Psoas muscle (tissue), 8 donors: Measurements from ENCODE around the gene AHCTF1. TPM values are rescaled to one million over a fixed set of nuclear protein-coding genes. Genes with fewer than 3 reads are reported as not detected.
A peak's percentile ranks its signal among the peaks of the same experiment; 100 is the strongest.

ENCODE experiments used
- ATAC-seq, 4 donors: fragments of 200-7000 bp; cut with Tn5 transposase; one replicate each; pipeline ENCODE4 v1.9.1; 2020; ENCODE audit warnings: moderate library complexity in 3 of 4, mild to moderate bottlenecking in 2 of 4
- DNase-seq, 2 donors: peaks; one replicate each; pipeline ENCODE4 v3.0.0-alpha.2; 2020
- H3K27ac ChIP-seq: fragments of 200-600 bp; one replicate; pipeline ENCODE4 v1.8.0; 2022
- H3K27me3 ChIP-seq, 3 donors: fragments of 200-600 bp in 1 of 3; one replicate each; pipeline versions ENCODE4 v1.6.1 to v1.8.0; 2013 to 2022; ENCODE audit warnings: low read length in 2 of 3, mild to moderate bottlenecking in 2 of 3, moderate library complexity in 1 of 3; ENCODE audit not compliant: insufficient read depth in 3 of 3
- H3K36me3 ChIP-seq, 2 donors: fragments of 200-600 bp in 1 of 2; one replicate each; pipeline versions ENCODE4 v1.6.1 to v1.8.0; 2013 to 2022; ENCODE audit warnings: low read depth in 1 of 2, mild to moderate bottlenecking in 1 of 2, moderate library complexity in 1 of 2; ENCODE audit not compliant: insufficient read depth in 1 of 2
- H3K4me1 ChIP-seq: fragments of 200-600 bp; one replicate; pipeline ENCODE4 v1.8.0; 2022
- H3K4me3 ChIP-seq: fragments of 200-600 bp; one replicate; pipeline ENCODE4 v1.8.0; 2022; ENCODE audit warnings: mild to moderate bottlenecking
- H3K9me3 ChIP-seq: fragments of 200-600 bp; one replicate; pipeline ENCODE4 v1.8.0; 2022
- CTCF ChIP-seq: fragments of 200-600 bp; IDR thresholded peaks from one replicate; pipeline ENCODE4 v1.8.0; 2022; ENCODE audit warnings: antibody characterized with exemption
- WGBS, 3 donors: extraction: QIAGEN DNeasy Blood & Tissue Kit; methylation state at CpG; one replicate each; pipeline versions ENCODE4 v1.1.6 to v1.1.7; 2013; 5-methylcytosine and 5-hydroxymethylcytosine counted together
- intact Hi-C, 2 donors: fragments of 100-400 bp; cut with DNase I; formaldehyde crosslinking; loops; one replicate each; pipeline versions ENCODE4 v1.11.0 to v1.14.2; 2022
- polyA plus RNA-seq, 3 donors: library from polyadenylated mRNA; stranded (reverse); fragments of 200-250 nt; gene quantifications; one replicate each; pipeline ENCODE4 v1.2.3, GENCODE V29; 2013
- total RNA-seq, 4 donors: library from RNA; stranded (reverse); fragmentation: NEBNext Ultra II Directional in 2 of 4; extraction: Animal tissue kit (Norgen Biotek cat#: 25700) in 2 of 4; gene quantifications; one replicate each; pipeline versions ENCODE4 v1.2.1 to v1.2.4, GENCODE V29; 2021 to 2023
- donor health status: healthy with polysubstance abuse.
- donor health status: DM: no; HTN: no; CAD: no; lungs with moderate emphysema.
- donor health status: Bipolar disorder and iron deficiency.
- donor health status: healthy.
- donor health status: DM: yes; HTN: yes; CAD: no.
- donor health status: DM: no; HTN: no; CAD: no.
- donor health status: DM: no; HTN: no; CAD: no.
- donor health status: DM: yes; HTN: yes; CAD: no.

The AHCTF1 gene
- total and polyA plus RNA-seq, 7 donors, result 9.0 to 29.6 (median 19.1) TPM

GRCh38 chr1:246801241-246802020 lies 130.3 kb downstream of the AHCTF1 start:
- DNase-seq, result no peak
- Histone ChIP-seq H3K4me1 (peaks cover 11% of the 10 kb centered on the region), H3K27ac (no peak overlapping the region), H3K4me3 (no peak overlapping the region), H3K36me3 (no peaks in the 10 kb centered on the region), H3K27me3 (no peaks in the 10 kb centered on the region), H3K9me3 (no peaks in the 10 kb centered on the region)
- no peak for ATAC-seq
- 68 to 76% (median 69%) methylated on average over 11 of the region's 11 CpGs for WGBS, 3 donors
- intact Hi-C loops, result no loop called here
- no peak for TF ChIP-seq CTCF

GRCh38 chr1:246800756-246801155 lies 131.0 kb downstream of the AHCTF1 start:
- no peaks in the 10 kb centered on the region for H3K36me3 ChIP-seq
- no peak for TF ChIP-seq CTCF
- H3K27me3 ChIP-seq, result no peaks in the 10 kb centered on the region
- no peaks in the 10 kb centered on the region for H3K9me3 ChIP-seq
- DNase-seq, result no peak
- no peak overlapping the region for H3K27ac ChIP-seq
- WGBS, 3 donors, result 81 to 89% (median 84%) methylated on average over 10 of the region's 10 CpGs
- intact Hi-C loops, result no loop called here
- no peak for ATAC-seq
- H3K4me1 ChIP-seq, result peaks cover 11% of the 10 kb centered on the region
- no peak overlapping the region for H3K4me3 ChIP-seq

GRCh38 chr1:246800356-246800755 lies 131.4 kb downstream of the AHCTF1 start:
- H3K27ac ChIP-seq, result no peak overlapping the region
- H3K27me3 ChIP-seq, result no peaks in the 10 kb centered on the region
- no peaks in the 10 kb centered on the region for H3K36me3 ChIP-seq
- H3K9me3 ChIP-seq, result no peaks in the 10 kb centered on the region
- peaks cover 12% of the 10 kb centered on the region for H3K4me1 ChIP-seq
- H3K4me3 ChIP-seq, result no peak overlapping the region
- DNase-seq (no peak), ATAC-seq (no peak)
- 84 to 94% (median 86%) methylated on average over 3 of the region's 3 CpGs for WGBS, 3 donors
- TF ChIP-seq CTCF, result no peak
- intact Hi-C loops, result no loop called here

GRCh38 chr1:246798606-246799496 lies 132.9 kb downstream of the AHCTF1 start:
- H3K27ac ChIP-seq, result peak overlapping the region; percentile 78
- WGBS, 3 donors, result 57 to 64% (median 61%) methylated on average over 22 of the region's 22 CpGs

More at GRCh38 chr1:246798606-246799496, 132.9 kb downstream of the AHCTF1 start:
- Histone ChIP-seq H3K9me3 (no peaks in the 10 kb centered on the region), H3K4me3 (no peak overlapping the region), H3K27me3 (no peaks in the 10 kb centered on the region), H3K36me3 (no peaks in the 10 kb centered on the region), H3K4me1 (peaks cover 23% of the 10 kb centered on the region)
- intact Hi-C loops, result loop anchor here in 1 of 2 donors (2.0 kb wide), 1 partner anchor 16 kb away; no protein-coding TSS in a partner anchor
- no peak for TF ChIP-seq CTCF
- DNase-seq (no peak), ATAC-seq (peak; percentile 87 to 95 (median 94))
